Stimulated activated CD8-positive, alpha-beta memory T cell treated with anti-CD3 and anti-CD28 coated beads, Interleukin-2, amount 100 ng/mL, for 1 hour (primary cell): Measurements from ENCODE around the gene FYN.
A peak's percentile ranks its signal among the peaks of the same experiment; 100 is the strongest.
"Not testable (repeated sequence)": the region's sequence is repeated elsewhere in the genome, so short reads cannot be mapped to it uniquely, and the experiment has no call there.

Experiments used
- DNase-seq, 2 donors: peaks; one replicate each; pipeline ENCODE4 v3.0.0-alpha.2; 2020; ENCODE audit warnings: low read depth in 2 of 2

The FYN gene

DNA sequence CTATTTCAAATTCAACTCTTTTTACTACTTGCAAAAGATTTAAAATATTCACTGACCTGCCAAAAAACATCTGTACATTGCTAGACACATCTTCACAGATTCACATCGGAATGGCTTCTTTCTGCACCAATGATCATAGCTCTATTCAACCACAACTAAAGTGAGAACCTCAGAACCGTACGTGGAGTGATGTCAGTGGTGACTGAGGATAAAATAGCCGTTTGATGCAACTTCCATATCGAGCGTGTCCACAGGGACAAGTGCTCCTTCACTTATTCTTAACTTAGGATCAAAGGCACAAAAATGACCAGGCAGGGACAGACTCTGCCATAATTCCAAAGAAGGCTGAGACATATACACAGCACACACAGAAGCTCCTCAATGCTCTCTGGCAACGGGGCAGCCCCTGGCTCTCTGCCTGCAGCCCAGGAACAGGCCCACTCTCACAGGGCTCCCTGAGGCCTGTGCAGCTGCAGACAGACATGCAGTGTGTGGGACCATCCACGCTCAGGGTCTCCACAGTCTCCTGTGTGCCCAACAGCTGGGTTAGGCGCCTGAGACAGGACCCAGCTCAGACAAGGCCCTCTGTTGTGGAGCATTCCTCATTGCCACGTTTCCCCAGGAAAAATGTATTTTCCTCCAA lies 22.8 kb downstream of the FYN start:
- DNase-seq, result no peak

DNA sequence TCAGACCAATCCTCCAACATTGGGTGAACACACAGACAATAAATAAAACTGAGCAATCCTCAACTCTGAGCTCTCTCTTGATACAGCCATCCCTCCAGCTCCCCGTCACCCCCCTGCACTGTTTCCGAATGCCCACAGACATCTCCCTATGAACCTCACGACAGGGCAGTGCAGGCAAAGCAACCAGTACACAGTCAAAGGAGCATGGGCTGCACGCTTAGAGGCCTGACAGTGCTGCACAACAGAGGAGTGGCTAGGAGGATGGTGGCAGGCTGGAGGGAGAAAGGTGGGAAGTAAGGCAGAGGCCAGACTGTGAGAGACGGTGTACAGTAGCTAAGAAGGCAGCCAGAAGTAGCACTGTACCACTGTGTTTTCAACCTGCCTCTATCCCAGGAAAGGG lies 24.0 kb downstream of the FYN start:
- DNase-seq, result no peak

DNA sequence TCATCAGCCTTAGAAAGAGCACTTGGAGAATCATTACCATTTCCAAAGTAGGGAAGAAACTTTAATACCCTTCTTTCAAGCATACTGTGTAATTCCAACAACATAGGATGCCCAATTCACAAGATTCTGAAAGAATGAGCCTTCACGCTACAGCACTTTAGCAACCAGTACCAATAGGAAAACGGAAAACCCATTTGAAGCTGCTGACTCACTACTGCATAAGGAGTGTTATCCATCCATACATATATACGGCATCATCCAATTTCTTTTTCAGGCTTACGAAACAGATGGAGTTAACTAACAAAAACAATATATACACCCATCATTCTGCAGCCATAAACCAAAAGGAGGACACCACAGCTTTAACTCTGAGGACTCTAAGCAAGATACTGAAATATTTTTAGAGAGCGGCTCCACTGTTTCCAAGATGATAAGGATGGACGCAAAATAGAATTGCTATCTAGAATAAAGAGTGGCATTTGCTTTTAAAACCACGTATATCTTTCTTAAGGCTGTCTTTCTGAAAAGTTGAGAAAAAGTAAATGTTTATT lies 24.9 kb downstream of the FYN start:
- no peak for DNase-seq

DNA sequence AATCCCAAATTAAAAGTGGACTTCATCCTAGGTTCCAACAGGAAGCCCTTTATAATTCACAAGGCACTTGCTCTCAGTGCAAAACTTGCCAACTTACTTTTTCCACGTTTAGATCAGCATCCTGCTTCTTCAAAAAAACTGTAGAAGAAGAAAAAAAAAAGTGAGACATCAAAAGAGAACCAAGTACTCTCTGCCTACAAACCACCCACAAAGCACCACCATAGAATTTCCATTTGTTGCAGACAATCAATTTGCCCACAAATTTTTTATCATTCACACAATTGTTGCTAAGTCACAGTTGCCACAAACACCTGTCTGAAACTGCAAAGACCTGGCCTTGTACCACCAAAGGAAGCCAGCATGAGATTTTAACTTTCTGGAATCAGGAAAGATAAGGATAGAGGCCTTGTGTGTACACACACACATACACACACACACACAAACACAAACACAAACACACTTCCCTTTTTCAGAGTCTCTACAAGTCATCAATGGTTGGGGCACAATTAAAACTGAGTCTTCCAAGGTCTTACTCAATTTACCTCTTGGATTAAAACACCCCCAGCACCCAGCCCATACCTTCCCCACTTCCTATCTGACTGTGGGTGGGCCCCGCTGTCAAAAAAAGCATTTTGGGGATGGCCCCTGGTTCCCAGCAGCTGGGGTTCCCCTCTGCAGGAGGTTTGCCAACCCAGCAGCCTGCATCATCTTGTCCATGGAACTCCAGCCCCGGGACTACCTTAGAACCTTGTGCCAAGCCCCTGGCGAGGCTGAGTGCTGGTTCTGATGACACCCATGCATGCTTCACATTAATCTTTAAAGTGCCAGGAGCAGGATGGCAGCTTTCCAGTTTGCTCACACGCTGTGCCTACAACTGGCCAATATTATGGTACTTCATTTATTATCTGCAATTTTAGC lies 26.5 kb downstream of the FYN start:
- DNase-seq, result no peak

DNA sequence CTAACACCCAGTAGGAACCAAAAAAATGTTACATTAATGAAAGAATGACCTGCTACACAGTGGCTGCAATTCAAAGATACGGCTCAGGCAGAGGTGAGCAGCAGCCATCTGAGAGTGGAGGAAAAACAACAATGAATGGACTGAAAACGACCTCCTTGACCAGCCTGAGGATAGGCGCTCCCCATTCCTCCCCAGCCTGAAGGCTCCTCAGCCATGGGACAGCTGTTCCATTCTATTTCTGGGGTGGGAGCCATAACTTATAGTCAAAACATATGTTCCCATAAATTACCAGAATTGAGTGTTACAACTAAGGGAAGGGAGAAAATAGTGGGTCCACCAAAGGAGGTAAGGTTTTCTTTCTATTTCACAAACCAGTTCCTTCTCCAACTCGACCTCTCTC lies 27.2 kb downstream of the FYN start:
- DNase-seq, result no peak

DNA sequence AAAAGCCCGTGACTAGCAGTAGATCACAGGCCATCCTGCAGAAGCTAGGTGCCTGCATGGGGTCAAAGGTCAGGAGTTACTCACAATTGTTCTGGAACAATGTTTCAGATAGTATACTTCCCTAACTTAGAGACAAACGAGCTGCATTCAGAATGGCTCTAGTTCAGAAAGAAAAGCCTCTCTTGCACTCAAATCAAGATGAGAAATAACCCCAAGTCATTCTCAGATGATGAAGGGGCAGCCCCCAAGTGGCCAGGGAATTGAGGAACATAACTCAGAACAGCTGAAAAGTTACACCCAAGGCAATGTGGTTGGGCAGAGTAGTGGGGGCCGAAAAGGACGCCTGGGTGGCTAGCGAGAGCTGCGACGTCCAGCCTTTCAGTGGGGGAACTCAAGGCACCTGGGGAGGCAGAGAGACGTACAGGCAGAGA lies 27.8 kb downstream of the FYN start:
- no peak for DNase-seq

DNA sequence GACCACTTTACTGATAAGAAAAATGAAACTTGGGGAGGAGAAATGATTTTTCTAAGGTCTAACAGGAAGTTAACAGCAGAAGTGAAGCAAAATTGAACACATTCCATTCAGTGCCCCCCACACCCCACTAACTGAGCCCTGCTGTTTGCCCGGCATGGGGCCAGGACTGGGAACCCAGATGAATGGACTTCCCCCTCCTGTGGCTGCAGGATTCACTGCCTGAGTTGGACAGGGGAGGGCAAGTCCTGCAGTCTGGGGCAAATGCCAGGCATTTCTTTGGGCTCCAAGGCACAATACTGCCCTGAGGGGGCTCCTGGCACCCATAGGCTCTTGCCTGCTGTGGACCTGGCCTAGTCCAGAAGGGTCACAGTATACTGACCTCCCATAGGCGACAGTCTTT lies 28.3 kb downstream of the FYN start:
- no peak for DNase-seq

DNA sequence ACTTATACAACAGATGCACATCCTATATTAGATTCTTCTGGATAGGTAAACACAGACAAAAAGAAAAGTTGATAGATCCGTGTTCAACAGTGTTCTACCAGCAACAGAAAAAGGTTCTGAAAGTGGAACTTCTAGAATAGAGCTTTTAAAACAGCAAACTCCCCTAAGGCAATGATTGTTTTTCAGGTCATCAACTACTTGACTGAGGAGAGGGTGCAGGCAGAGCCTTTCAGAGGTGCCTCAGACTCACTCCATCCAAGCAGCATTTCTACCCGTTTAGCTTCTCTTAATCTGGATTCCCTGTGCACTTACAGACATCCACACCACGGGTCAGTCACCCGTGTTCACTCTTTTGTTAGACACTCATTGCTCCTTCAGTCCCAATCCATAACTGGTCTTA lies 28.9 kb downstream of the FYN start:
- no peak for DNase-seq

DNA sequence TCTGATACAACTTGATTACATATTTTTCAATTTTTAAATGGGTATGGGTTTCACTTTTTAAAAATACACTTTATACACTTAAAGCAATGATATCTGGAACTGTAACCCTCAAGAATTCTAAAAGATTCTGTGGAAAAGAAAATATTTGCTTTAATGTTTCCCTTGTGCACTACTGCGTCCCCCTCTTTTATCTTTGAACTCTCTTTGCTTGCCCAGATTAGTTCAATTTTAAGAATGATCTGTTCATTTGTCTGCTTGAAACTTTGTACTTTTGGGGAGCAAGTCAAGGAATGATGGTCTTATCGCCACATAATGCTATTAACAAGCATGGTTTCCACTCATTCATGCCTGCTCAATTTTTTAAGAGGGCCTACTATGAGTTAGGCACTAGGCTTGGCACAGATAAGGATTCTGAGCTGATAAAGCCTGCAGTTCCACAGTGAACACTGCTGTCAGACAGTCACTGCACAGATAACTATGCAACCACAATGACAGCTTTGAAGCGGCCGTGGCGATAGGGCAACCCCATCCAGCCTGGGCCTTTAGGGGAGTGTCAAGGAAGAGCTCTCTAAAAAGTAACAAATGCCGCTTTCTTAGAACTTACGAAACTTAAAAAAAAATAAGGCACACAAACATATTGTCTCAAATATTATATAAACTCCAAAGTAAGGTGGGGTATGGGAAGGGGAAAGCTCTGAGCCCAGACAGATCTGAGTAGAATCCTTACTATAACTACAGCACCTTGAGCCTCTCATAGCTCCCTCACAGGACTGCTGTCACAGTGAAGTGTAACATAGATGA lies 29.7 kb downstream of the FYN start:
- peak in 1 of 2 donors; percentile 43 for DNase-seq

DNA sequence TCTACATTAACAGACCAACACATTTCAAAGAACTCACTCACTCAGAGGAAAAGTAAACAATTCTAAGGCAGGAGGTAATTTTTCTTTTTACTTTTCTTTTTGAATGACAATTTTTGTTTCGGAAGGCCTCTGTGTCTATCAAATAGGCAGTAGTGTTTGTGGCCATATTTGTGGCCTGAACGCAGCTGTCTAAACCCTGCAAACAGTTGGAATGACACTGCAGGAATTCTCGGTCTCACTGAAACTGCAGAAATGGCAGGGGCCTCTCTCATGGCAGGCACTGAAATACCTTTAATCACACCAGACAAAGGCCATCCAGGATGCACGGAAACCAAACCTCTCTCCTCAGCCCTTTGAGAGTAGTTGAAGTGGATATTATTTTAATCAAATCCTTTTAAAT lies 30.4 kb downstream of the FYN start:
- no peak for DNase-seq

DNA sequence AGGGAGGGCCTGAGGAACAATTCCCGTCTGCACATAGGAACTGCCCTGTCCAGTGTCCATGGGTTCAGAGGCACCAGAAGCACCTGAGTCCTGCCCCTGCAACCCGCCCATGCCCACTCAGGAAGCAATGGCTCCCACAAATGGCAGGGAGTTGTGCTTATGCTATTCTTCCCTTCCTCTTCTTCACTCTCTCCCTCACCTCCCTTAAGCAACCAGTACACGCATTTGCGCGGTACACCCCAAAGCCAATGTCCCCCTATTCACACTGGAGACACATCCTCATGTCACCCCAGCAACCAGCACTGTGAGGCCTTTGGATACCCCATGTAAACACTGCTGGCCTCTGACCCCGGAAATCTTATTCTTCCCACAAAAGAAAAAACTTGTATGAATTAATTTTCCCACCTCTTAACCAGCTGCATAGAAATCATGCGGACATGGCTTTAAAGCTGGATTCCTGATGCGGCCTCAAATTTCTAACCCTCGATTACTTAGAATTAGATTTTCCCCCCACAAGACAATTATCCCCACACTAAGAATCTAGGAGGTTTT lies 30.9 kb downstream of the FYN start:
- no peak for DNase-seq

DNA sequence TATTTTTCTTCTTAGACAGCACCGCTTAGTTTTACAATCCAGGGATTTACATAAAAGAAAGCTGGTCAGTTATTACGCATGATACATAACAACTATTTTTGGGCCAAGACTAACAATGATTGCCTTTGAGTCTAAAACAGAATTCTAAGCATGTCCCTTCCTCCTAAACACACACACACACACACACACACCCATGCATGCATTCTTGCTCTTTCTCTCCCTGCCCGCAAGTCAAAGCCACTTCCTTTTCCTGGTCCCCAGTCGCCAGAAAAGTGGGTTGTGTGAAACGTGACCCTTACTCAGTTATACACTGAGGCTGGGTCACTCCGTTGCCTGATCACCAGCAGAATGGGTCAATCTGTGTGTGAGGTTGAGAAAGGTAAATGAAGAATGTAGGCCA lies 31.4 kb downstream of the FYN start:
- DNase-seq, result no peak

DNA sequence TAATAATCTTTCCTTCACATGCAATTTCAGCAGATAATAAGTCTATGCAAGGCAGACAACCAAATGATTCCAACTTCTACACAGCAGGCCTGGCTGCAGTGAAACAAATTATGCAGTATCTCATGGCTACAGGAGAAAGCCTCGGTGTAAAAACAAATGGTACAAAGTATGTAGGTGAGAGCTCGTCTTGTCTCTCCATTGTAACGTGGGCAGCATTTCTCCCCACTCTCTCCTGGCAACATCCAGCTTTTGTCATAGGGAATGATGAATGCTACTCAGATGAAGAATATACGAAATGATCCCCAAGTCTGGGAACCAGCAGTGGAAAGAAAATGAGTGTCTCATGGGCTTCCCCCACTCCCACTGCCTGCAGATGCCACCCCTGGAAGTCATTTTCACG lies 32.4 kb downstream of the FYN start:
- DNase-seq, result no peak

DNA sequence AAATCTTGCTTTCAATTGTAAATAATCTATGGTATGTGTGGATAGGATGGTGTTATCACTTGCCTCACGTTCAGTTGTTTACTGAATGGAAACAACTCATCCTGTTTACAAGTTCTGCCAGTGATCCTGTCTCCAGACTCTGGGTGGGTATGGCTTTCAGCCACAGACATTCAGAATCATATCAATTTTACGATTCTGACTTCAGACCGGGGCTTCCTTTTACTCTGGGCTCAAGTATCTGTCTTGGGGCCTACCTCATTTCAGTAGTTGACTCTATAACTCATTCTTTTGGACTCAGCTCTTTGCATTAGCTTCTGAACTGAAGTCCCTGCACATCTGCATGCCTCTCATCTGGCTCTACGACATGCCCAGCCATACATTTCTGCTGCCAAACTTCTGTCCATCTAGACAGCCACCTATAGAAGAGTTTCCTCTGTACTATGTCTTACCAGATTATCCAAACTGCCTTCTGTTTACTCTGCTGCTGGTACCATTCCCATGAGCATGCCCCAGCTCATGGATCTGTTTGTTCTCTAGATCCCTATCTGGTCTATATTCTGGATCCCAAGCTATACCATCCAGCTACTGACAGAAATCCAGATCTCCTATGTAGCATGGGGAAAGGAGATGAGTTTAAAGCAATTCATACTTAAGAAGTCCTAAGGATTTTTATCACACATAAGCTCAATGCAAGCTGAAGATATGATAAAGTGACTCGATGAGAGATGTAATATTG lies 34.3 kb downstream of the FYN start:
- no peak for DNase-seq

DNA sequence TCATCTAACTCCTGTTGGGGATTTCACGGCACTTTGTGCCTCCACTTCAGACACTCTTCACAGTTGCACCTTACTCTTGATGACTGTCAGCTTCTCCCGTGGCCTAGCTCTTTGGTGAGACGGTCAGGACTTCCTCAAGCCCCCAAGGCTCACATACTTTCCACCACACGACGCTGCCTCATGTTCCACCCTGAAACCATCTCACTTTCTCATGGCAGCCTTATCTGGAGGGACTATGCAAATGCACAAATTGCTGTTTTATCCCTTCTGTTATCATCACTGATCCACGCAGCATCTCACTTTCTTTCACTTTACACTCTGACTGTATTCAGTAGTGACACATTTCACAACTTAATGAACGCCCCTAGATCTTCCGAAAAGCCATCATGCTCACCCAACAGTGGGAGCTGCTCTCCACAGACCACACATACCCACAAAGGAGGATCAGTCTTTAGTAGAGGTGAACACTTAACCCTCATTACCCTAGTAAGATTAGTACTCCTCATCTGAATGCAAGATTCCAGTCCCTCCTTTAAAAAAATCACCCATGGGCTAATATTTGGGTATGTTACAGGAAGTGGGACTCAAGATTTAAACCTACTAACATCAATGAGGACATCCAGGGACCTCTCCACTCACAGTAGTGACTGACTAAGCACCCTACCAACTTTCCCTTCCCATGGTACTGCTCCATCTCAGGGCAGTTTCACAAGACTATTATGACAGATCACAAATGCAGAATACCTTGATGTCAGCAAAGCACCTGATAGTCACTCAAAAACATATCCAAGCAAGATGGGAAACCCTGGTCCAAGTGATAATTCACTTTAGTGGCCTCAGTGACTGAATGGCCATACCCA lies 35.4 kb downstream of the FYN start:
- DNase-seq, result no peak

DNA sequence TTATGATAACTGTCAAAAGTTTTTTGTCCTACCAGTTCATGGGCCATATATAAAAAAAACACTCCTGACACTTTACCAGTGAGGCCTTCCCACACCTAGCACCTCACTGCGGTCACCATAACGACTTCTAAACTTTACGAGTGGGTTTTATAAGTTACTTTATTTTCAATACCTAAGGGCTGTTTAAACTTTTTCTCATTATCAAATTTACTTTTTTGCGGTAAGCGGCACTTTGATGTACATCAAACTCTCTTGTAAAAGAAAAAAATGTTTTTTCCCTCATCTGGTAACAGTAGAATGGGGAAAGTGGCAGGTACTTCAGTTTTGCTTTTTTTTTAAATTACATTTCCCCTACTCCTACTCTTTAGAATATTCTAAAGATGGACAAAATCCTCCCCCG lies 36.2 kb downstream of the FYN start:
- no peak for DNase-seq

DNA sequence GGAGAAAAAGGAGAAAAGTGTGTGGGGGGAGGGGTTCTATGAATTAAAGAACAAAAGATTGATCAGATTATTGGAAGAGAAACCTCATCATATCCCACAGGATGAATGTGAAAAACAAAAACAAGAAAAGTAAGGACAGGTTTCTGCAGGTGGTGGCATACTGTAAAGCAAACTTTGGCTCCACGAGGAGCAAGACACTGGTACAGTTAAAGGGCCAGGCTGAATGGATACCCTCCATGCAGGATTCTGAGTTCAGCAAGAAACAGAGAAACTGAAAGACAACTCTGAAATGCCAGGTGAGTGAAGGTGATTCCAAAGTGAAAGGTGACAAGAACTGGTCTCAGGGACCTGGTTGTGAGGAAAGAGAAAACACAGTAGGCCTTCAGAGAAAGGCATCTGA lies 37.4 kb downstream of the FYN start:
- no peak for DNase-seq

DNA sequence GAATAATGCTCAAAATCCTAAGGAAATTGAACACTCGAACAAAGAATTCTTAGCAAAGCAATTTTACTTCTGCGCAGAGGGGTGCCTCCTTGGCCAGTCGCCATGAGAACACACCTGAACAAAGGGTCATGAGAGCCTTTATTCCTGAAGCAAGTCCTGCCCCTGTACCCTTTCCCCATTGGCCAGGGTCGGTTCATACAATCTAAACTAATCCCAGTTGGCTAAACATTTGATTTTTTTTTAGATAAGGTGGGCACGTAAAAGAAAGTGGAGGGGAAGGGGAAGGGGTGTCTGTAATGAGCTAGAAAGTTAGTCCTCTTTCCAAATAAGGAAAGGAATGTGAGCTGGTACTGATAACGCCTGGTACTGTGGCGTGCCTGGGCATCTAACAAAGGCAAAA lies 37.9 kb downstream of the FYN start:
- DNase-seq, result not testable (repeated sequence)

DNA sequence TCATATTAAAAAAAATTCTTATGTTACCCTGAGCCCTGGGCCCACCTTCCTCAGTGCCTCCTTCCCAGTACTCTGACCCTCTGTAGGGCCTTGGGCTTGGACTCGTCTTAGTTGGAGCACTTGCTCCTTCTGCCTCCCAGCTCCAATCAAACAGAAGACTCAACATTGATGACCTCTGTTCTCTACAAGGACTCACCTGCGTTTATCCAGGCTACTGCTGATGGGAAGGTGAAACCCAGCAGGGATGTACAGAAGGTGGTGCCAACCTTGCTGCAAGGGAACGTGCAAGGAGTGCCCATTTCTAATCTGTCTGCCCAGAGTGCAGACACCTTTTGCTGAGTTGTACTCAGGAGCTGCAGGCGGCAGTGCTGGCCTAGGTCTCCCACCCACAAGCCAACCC lies 38.9 kb downstream of the FYN start:
- no peak for DNase-seq

DNA sequence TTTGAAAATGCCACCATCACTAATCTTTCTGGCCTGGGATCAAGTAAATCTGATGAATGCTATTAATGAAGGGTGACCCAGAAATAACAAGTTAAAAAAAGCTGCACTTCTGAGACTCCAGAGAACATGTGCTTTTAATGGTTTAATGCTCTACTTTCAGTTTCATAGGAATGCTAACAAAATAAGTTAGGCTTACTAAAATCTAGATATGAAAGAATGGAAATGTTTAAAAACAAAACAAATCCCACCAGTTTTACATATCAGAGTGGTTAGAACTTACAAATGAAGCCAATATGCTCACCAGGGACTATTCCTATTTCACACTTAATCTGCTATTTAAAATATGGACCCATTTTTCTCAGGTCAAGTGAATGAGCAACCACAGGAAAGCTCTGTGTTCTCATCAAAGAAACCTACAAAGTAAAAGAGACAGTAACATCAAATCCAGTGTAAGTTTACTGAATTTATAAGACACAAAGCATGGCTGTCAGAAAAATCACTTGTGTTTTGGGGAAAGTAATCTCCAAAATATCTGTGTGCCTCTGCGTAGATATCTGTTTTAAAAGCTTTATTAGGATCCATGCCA lies 40.3 kb downstream of the FYN start:
- no peak for DNase-seq
